NCI-H1930 (cell line): Measurements from ENCODE around the gene UGT1A6.
"Not testable (repeated sequence)": the region's sequence is repeated elsewhere in the genome, so short reads cannot be mapped to it uniquely, and the experiment has no call there.

Experiments
- DNase-seq, 2 experiments: peaks; one replicate each; lab custom pipeline; 2025; lab: John Stamatoyannopoulos, UW

Gene UGT1A6

GRCh38 chr2:233686928-233687327 lies 5.8 kb upstream of the UGT1A6 start:
- DNase-seq = no peak

GRCh38 chr2:233688341-233688740 lies 4.3 kb upstream of the UGT1A6 start:
- no peak for DNase-seq

GRCh38 chr2:233689031-233689430 lies 3.7 kb upstream of the UGT1A6 start:
- no peak for DNase-seq

- no peak for DNase-seq
Measured at GRCh38 chr2:233689501-233689900, 3.2 kb upstream of the UGT1A6 start.

GRCh38 chr2:233690444-233690843 lies 2.2 kb upstream of the UGT1A6 start:
- no peak for DNase-seq

- DNase-seq = no peak
Measured at GRCh38 chr2:233691443-233692433, 952 bp upstream of the UGT1A6 start.

GRCh38 chr2:233693963-233694362 lies 1.3 kb downstream of the UGT1A6 start:
- no peak for DNase-seq

- DNase-seq = no peak
Measured at GRCh38 chr2:233698740-233699139, 6.0 kb downstream of the UGT1A6 start.

- no peak for DNase-seq
Measured at GRCh38 chr2:233699424-233700027, 6.8 kb downstream of the UGT1A6 start.

- DNase-seq = no peak
Measured at GRCh38 chr2:233700028-233700635, 7.4 kb downstream of the UGT1A6 start.

- not testable (repeated sequence) for DNase-seq
Measured at GRCh38 chr2:233700842-233701241, 8.2 kb downstream of the UGT1A6 start.

- DNase-seq = no peak
Measured at GRCh38 chr2:233702238-233702637, 9.5 kb downstream of the UGT1A6 start.

- DNase-seq = no peak
Measured at GRCh38 chr2:233705911-233706506, 13.3 kb downstream of the UGT1A6 start.

- no peak for DNase-seq
Measured at GRCh38 chr2:233706720-233707119, 14.0 kb downstream of the UGT1A6 start.

GRCh38 chr2:233707940-233708644 lies 15.4 kb downstream of the UGT1A6 start:
- DNase-seq = no peak

- no peak for DNase-seq
Measured at GRCh38 chr2:233708942-233709341, 16.3 kb downstream of the UGT1A6 start.

- peak; percentile 13 to 47 for DNase-seq
Measured at GRCh38 chr2:233711312-233712008, 18.8 kb downstream of the UGT1A6 start.

GRCh38 chr2:233712611-233713261 lies 20.0 kb downstream of the UGT1A6 start, which contains the start of gene UGT1A5:
Gene UGT1A5, plus strand, starts transcription at chr2:233712907. Its CDS starts 85 bp downstream, at chr2:233712992.
- DNase-seq = no peak

- DNase-seq = no peak
Measured at GRCh38 chr2:233713262-233713615, 20.5 kb downstream of the UGT1A6 start.

- no peak for DNase-seq
Measured at GRCh38 chr2:233714121-233714520, 21.4 kb downstream of the UGT1A6 start.

GRCh38 chr2:233718552-233718951 lies 25.9 kb downstream of the UGT1A6 start, which contains the start of gene UGT1A4:
Gene UGT1A4, plus strand, starts transcription at chr2:233718736. Its CDS starts 85 bp downstream, at chr2:233718821.
- DNase-seq = no peak
